T-helper 9 cell (primary cell): ENCODE results near the gene ACOT4.
"Not testable (repeated sequence)": the region's sequence is repeated elsewhere in the genome, so short reads cannot be mapped to it uniquely, and the experiment has no call there.

Experiments
- DNase-seq: peaks from one replicate; pipeline ENCODE4 v3.0.0-alpha.2; 2020

ACOT4 gene

DNA sequence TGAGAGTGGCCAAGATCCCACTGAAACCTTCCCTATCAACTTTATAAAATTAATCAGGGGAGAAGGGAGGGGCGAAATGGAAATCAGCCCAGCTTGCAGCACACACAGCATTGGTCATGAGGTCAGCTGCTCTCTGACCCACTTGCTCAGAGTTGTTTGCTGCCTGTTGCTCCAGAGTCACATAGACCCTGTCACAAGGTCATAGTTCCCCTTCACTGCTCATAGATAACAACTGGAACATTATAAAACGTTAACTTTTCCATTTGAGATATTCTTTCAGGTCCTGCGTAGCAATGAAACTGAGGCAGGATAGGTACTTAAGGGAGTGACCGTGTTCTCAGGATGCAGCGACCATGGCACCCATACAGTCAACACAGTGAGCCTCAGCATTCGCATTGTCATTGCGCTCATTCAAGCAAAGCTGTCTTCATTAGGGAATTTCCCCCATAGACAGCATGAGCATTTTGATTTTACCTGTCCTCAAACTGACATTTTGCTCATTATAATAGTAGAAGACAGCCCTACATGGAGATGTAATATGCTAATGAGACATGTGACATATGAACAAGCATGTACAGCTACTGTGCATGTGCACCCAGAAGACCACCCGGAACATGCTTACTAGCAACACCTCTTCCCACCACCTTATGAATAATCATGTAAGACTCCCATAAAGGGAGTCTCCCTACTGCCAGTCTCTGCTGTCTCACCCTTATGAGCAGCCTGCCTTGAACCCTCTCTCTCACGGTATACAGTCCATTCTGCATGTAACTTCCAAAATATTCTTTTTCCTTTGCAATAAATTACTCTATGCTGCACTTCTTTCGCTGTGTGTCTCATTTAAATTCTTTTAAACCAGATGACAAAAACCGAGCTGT is 9.3 kb upstream of the ACOT4 start:
- DNase-seq: not testable (repeated sequence)

- DNase-seq: no peak
These were observed 3.0 kb upstream of the ACOT4 start for GRCh38 chr14:73588695-73589094.

GRCh38 chr14:73589116-73589515 is 2.6 kb upstream of the ACOT4 start:
- no peak for DNase-seq

- not testable (repeated sequence) for DNase-seq
These were observed 1.0 kb upstream of the ACOT4 start for GRCh38 chr14:73590673-73591004.

DNA sequence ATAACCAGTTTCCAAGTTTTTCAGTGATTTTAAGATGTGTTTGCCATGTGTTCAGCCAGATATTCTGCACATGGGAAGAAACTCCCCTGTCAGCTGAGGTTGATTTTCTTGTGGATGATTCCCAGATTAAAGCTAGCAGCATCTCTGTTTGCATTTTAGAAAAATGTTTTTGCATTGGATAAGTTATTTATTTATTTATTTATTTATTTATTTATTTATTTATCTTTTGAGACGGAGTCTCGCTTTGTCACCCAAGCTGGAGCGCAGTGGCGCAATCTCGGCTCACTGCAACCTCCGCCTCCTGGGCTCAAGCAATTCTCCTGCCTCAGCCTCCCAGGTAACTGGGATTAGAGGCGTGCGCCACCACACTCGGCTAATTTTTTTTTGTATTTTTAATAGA is 2.8 kb downstream of the ACOT4 start:
- DNase-seq: no peak

DNA sequence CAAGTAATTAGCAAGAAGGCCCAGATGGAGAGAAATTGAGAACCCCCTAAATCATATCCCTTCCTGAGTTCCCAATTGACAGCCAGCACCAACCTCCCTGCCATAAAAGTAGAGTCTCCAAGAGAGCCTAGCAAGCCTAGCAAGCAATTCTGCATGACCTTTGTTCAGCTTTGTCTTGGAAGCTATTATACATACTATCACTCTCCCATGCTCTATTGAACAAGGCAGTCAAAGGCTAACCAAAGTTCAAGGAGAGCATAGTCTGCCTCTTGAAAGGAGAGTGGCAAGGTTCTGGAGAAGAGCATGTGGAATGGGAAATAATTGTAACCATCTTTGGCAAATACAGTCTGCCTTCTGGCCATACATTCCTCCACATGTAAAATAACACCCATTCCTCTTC is 7.8 kb downstream of the ACOT4 start:
- DNase-seq: no peak

DNA sequence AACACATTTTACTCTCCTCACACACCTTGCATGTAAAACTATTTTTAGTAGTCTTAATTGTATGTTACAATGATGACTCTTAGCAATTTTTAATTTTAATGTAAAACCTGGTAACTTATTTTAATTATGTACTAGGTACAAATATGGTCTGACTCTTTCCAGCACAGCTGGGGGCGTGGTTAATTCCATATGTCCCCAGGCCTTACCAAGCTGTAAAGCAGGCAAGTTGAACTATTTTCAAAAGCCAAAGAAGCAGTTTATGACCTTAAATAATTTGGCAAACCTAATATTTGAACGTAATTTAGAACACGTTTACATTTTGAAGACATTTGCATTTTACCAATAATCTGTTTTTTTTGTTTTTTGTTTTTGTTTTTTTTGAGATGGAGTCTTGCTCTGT is 11.3 kb downstream of the ACOT4 start:
- DNase-seq: no peak

DNA sequence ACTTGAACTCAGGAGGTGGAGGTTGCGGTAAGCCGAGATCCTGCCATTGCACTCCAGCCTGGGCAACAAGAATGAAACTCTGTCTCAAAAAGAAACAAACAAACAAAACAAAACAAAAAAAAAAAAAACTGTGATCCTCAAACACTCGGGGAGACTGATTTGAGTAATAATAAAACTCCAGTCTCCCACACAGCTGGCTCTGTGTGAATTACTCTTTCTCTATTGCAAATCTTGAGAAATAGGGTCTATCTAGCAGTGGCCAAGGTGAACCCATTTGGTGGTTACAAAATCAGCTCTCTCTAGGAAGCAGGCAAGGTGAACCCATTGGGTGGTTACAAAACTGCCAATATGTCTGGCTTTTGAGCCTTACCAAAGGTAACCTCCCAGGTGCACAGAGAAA is 14.6 kb downstream of the ACOT4 start:
- DNase-seq: no peak

DNA sequence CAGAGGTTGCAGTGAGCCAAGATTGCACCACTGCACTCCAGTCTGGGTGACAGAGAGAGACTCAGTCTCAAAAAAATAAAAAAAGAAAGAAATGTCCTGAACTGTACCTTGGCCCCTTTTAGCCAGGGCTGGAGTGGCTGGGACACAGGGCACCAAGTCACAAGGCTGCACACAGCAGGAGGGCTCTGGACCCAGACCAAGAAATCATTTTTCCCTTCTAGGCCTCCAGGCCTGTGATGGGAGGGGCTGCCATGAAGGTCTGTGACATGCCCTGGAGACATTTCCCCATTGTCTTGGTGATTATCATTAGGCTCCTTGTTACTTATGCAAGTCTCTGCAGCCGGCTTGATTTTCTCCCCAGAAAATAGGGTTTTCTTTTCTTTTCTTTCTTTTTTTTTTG is 15.6 kb downstream of the ACOT4 start:
- DNase-seq: no peak

DNA sequence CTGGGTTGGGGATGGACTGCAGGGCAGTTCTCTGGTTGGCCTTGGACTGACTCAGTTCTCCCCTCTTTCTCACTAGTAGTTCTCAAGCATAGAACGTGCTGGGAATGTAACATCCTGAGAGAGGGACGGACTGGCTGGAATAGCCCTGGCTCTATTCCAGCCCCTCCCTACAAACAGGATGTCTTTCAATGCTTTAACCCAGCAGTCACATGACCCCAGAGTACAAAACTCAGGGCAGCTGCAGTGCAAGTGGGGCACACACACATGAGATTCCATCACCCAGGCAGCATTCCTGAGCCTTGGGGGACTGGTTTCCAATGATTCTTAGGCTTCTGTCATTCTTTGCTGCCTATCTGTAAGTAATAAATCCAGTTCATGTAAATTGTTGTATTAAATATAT is 19.0 kb downstream of the ACOT4 start:
- no peak for DNase-seq

DNA sequence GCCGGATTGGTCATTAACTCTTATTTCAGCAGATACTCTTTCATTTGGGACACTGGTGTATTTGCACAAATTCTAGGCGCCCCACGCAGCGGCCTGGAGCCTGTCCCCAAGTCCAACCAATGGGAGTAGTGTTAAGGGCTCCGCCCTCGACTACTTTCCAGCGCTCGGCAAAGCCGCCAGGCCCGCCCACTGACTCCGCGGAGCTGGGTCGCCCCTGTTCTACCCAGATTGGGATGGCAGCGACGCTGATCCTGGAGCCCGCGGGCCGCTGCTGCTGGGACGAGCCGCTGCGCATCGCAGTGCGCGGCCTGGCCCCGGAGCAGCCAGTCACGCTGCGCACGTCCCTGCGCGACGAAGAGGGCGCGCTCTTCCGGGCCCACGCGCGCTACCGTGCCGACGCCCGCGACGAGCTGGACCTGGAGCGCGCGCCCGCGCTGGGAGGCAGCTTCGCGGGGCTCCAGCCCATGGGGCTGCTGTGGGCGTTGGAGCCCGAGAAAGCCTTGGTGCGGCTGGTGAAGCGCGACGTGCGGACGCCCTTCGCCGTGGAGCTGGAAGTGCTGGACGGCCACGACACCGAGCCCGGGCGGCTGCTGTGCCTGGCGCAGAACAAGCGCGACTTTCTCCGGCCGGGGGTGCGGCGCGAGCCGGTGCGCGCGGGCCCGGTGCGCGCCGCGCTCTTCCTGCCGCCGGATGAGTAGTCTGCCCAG is 20.8 kb downstream of the ACOT4 start, which contains the start of gene ACOT6:
Gene ACOT6 (plus strand): TSS at position 179 of the 707 bp plus-strand sequence. CDS start 55 bp downstream, at position 234.
- peak; percentile 30 for DNase-seq

- no peak for DNase-seq
These were observed 21.3 kb downstream of the ACOT4 start for GRCh38 chr14:73613046-73613383.

DNA sequence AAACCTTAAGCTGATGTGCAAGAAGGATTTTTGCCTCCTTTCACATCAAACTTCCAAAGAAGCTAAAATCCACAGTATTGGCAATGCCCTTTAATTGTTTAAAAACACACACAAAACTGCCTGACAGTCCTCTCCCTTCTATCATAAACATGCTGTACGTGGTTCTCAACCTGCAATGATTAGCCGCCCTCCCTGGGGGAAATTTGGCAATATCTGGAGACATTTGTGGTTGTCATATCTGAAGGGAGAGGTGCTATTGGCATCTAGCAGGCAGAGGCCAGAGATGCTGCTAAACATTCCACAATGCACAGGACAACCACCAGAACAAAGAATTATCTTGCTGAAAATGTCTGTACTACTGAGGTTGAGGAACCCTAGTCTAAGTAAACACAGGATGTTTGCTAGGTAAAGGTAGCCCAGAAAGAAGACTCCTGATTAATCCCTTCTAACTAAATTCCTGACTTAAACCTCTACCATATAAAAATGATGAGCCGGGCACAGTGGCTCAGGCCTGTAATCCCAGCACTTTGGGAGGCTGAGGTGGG is 21.8 kb downstream of the ACOT4 start:
- DNase-seq: no peak

GRCh38 chr14:73616831-73617230 is 25.2 kb downstream of the ACOT4 start:
- DNase-seq: no peak

DNA sequence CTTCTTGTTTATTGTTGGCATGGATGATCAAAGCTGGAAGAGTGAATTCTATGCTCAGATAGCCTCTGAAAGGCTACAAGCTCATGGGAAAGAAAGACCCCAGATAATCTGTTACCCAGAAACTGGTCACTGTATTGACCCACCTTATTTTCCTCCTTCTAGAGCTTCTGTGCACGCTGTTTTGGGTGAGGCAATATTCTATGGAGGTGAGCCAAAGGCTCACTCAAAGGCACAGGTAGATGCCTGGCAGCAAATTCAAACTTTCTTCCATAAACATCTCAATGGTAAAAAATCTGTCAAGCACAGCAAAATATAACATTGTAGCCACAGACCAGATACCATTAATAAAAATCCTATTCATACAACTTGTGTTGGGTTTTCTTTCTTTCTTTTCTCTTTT is 27.9 kb downstream of the ACOT4 start:
- DNase-seq: no peak

DNA sequence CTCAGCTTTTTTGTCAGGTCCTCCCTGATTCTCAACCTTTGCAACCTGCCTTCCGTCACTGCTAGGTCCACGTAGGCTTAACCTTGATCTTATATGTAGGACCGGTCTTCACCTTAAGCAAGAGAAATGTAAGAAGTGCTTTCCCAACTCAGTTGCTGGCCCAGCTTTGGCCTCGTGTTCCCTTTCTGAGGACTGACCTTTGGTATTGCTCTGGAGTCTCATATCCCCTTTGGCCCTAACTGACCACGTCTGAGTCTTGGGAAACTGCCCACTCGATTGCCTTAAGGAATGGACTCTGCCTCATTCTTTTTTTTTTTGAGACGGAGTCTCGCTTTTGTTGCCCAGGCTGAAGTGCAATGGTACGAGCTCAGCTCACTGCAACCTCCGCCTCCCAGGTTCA is 28.6 kb downstream of the ACOT4 start:
- DNase-seq: no peak

DNA sequence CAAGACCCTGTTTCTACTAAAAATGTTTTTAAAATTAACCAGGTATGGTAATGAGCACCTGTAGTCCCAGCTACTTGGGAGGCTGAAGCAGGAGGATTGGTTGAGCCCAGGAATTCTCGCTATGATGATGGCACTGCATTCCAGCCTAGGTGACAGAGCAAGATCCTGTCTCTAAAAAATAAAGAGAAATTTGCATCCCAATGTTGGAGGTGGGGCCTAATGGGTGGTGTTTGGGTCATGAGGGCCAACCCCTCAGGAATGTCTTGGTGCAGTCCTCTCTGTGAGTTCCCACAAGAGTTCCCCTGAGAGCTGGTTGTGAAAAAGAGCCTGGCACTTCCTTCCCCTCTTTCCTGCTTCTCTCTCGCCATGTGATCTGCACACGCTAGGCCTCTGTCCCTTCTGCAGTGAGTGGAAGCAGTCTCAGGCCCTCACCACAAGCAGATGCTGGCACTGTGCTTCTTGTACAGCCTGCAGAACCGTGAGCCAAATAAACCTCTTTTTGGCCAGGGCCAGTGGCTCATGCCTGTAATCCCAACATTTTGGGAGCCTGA is 31.9 kb downstream of the ACOT4 start:
- no peak for DNase-seq

GRCh38 chr14:73625706-73626105 is 34.0 kb downstream of the ACOT4 start:
- DNase-seq: no peak

DNA sequence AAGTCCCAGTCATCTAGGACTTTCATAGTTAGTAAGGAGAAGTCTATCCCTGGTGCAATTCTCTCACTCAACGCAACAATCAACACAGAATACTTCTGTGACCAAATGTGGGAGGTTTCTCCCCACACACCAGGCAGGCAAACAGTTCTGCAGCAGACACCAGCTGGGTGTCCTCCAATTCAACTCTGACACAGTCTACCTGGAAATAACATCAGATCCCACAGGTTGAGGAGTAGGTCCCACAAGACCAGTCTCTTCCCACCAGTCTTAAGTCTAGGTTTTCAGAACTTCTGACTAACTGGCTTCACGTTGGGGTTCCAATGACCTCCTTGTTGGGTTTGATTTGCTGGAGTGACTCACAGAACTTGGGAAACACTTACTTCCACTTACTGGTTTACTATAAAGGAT is 35.5 kb downstream of the ACOT4 start:
- DNase-seq: no peak

- no peak for DNase-seq
These were observed 38.5 kb downstream of the ACOT4 start for GRCh38 chr14:73630009-73630780.

GRCh38 chr14:73633116-73634010 is 41.7 kb downstream of the ACOT4 start:
- DNase-seq: peak; percentile 41
